Ovary (tissue), 3 donors: Measurements from ENCODE around the gene OCA2.

ENCODE experiments used
- CTCF ChIP-seq, 3 donors: fragments of 450-650 bp in 2 of 3; fragments of 200-600 bp in 1 of 3; IDR thresholded peaks; one replicate each; pipeline versions ENCODE4 v1.5.1 to v1.8.0; 2016 to 2022; ENCODE audit warnings: antibody characterized with exemption in 3 of 3, mild to moderate bottlenecking in 1 of 3
- EP300 ChIP-seq: sonication (generic); formaldehyde crosslinking; IDR thresholded peaks from one replicate; pipeline ENCODE4 v1.6.1; 2017; ENCODE audit warnings: antibody characterized with exemption
- POLR2A ChIP-seq: fragments of 450-650 bp; IDR thresholded peaks from one replicate; pipeline ENCODE4 v1.6.1; 2017; ENCODE audit warnings: antibody characterized with exemption, mild to moderate bottlenecking, moderate library complexity
- donor health status: DM: no; HTN: no; CAD: no.

- TF ChIP-seq POLR2A (no peak), CTCF (IDR thresholded peaks at IDR 0.05) (no peak), EP300 (no peak)
These were observed 2.3 kb downstream of the OCA2 start for GRCh38 chr15:28096670-28097431.
